Suppressor macrophage treated with lipopolysaccharide for 4 hours (primary cell): ENCODE measurements around the gene MAML2.

ENCODE experiments used
- DNase-seq: peaks from one replicate; pipeline ENCODE4 v3.0.0-alpha.2; 2020

The MAML2 gene

GRCh38 chr11:95926726-95927125 is 416.3 kb downstream of the MAML2 start:
- DNase-seq, result no peak
